DND-41 (cell line): Measurements from ENCODE around the gene RNF183.

Source experiments
- CTCF ChIP-seq: IDR thresholded peaks from 2 replicates; pipeline ENCODE4 v1.5.1; 2012; ENCODE audit warnings: borderline replicate concordance, low read length, moderate library complexity, mild to moderate bottlenecking; ENCODE audit not compliant: poor library complexity, severe bottlenecking; ENCODE audit errors: extremely low read depth
- EZH2 ChIP-seq: IDR thresholded peaks from 3 replicates; pipeline ENCODE4 v1.6.1; 2012; ENCODE audit warnings: borderline replicate concordance, low read depth, mild to moderate bottlenecking, moderate library complexity, low read length, inconsistent platforms; ENCODE audit not compliant: severe bottlenecking

DNA sequence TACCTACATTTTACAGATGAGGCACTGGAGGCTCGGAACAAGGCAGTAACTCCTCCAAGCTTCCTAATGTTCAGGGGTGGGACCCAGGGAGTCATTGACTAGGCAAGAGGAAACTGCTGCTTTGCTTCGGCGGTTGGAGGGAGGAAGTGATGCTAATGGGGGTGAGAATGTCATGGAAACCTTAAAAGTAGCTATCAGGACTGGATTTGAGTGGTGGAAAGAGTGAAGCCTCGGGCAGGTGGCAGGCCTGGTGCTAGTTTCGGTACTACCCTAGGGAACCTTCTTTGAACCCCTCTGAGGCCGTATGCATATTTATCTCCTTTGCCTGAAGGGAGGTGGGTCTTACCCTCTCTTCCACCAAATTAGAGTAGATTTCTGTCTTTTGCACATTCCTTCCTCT, 47.8 kb upstream of the RNF183 start:
- TF ChIP-seq CTCF, result no peak
- TF ChIP-seq EZH2, result no peak
